Psoas muscle (tissue), 8 donors: ENCODE results near the gene IL19. TPM values are rescaled to one million over a fixed set of nuclear protein-coding genes. Genes with fewer than 3 reads are reported as not detected.

Experiments
- ATAC-seq, 4 donors: fragments of 200-7000 bp; cut with Tn5 transposase; one replicate each; pipeline ENCODE4 v1.9.1; 2020; ENCODE audit warnings: moderate library complexity in 3 of 4, mild to moderate bottlenecking in 2 of 4
- DNase-seq, 2 donors: peaks; one replicate each; pipeline ENCODE4 v3.0.0-alpha.2; 2020
- H3K27ac ChIP-seq: fragments of 200-600 bp; one replicate; pipeline ENCODE4 v1.8.0; 2022
- H3K27me3 ChIP-seq, 3 donors: fragments of 200-600 bp in 1 of 3; one replicate each; pipeline versions ENCODE4 v1.6.1 to v1.8.0; 2013 to 2022; ENCODE audit warnings: low read length in 2 of 3, mild to moderate bottlenecking in 2 of 3, moderate library complexity in 1 of 3; ENCODE audit not compliant: insufficient read depth in 3 of 3
- H3K36me3 ChIP-seq, 2 donors: fragments of 200-600 bp in 1 of 2; one replicate each; pipeline versions ENCODE4 v1.6.1 to v1.8.0; 2013 to 2022; ENCODE audit warnings: low read depth in 1 of 2, mild to moderate bottlenecking in 1 of 2, moderate library complexity in 1 of 2; ENCODE audit not compliant: insufficient read depth in 1 of 2
- H3K4me1 ChIP-seq: fragments of 200-600 bp; one replicate; pipeline ENCODE4 v1.8.0; 2022
- H3K4me3 ChIP-seq: fragments of 200-600 bp; one replicate; pipeline ENCODE4 v1.8.0; 2022; ENCODE audit warnings: mild to moderate bottlenecking
- H3K9me3 ChIP-seq: fragments of 200-600 bp; one replicate; pipeline ENCODE4 v1.8.0; 2022
- WGBS, 3 donors: extraction: QIAGEN DNeasy Blood & Tissue Kit; methylation state at CpG; one replicate each; pipeline versions ENCODE4 v1.1.6 to v1.1.7; 2013; 5-methylcytosine and 5-hydroxymethylcytosine counted together
- intact Hi-C, 2 donors: fragments of 100-400 bp; cut with DNase I; formaldehyde crosslinking; loops; one replicate each; pipeline versions ENCODE4 v1.11.0 to v1.14.2; 2022
- polyA plus RNA-seq, 3 donors: library from polyadenylated mRNA; stranded (reverse); fragments of 200-250 nt; gene quantifications; one replicate each; pipeline ENCODE4 v1.2.3, GENCODE V29; 2013
- total RNA-seq, 4 donors: library from RNA; stranded (reverse); fragmentation: NEBNext Ultra II Directional in 2 of 4; extraction: Animal tissue kit (Norgen Biotek cat#: 25700) in 2 of 4; gene quantifications; one replicate each; pipeline versions ENCODE4 v1.2.1 to v1.2.4, GENCODE V29; 2021 to 2023
- TF ChIP-seq, protein P1 (sequence below): fragments of 200-600 bp; IDR thresholded peaks from one replicate; pipeline ENCODE4 v1.8.0; 2022; ENCODE audit warnings: antibody characterized with exemption
- donor health status: healthy with polysubstance abuse.
- donor health status: DM: no; HTN: no; CAD: no; lungs with moderate emphysema.
- donor health status: Bipolar disorder and iron deficiency.
- donor health status: healthy.
- donor health status: DM: yes; HTN: yes; CAD: no.
- donor health status: DM: no; HTN: no; CAD: no.
- donor health status: DM: no; HTN: no; CAD: no.
- donor health status: DM: yes; HTN: yes; CAD: no.

The IL19 gene
- total and polyA plus RNA-seq, 7 donors, result not detected

DNA sequence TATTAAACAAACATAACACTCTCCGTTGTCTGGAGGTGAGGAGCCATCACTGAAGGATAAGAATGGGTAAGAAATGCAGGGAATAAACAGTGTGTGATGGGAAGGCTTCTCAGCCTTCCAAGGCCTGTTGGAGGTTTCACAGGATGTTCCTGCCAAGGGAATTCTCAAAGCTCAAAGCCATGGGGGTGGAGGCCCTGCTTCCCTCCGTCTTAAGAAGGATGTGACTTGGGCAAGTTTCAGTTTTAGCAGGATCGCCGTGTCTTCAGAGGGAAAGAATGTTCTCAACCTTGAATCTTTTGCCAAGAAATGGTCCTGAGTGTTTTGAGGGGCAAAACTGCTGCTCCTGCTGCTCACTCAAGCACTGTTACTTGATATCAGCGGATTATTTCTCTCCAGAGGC is 53.2 kb downstream of the IL19 start:
- WGBS, 3 donors, result 45 to 54% (median 47%) methylated on average over 5 of the region's 5 CpGs
- Histone ChIP-seq H3K27ac (no peak overlapping the region), H3K4me3 (no peak overlapping the region), H3K4me1 (no peaks in the 10 kb centered on the region), H3K36me3 (no peaks in the 10 kb centered on the region), H3K9me3 (no peaks in the 10 kb centered on the region), H3K27me3 (no peaks in the 10 kb centered on the region)
- ATAC-seq, result peak in 1 of 4 donors; percentile 28
- TF ChIP-seq, protein P1, sequence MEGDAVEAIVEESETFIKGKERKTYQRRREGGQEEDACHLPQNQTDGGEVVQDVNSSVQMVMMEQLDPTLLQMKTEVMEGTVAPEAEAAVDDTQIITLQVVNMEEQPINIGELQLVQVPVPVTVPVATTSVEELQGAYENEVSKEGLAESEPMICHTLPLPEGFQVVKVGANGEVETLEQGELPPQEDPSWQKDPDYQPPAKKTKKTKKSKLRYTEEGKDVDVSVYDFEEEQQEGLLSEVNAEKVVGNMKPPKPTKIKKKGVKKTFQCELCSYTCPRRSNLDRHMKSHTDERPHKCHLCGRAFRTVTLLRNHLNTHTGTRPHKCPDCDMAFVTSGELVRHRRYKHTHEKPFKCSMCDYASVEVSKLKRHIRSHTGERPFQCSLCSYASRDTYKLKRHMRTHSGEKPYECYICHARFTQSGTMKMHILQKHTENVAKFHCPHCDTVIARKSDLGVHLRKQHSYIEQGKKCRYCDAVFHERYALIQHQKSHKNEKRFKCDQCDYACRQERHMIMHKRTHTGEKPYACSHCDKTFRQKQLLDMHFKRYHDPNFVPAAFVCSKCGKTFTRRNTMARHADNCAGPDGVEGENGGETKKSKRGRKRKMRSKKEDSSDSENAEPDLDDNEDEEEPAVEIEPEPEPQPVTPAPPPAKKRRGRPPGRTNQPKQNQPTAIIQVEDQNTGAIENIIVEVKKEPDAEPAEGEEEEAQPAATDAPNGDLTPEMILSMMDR, result no peak
- intact Hi-C loops, result no loop called here
- peak in 1 of 2 donors; percentile 21 for DNase-seq

DNA sequence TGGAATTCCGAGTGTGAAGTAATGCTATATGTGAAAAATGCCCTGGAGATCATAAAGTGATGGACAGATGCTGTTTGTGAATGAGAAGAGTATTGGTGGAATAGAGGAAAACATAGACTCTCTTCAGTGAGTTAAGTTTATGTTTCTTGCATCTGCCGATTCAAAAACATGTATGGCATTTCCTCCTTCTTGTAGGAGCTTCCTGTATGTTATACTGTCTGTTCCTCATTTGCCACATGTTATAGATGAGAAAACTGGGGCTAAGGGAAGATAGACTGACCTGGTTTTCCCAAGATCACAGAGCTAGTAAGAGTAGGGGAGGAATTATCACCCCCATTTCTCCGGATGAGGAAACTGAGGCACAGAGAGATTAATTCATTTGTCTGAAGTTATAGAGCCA is 53.8 kb downstream of the IL19 start:
- H3K9me3 ChIP-seq, result no peaks in the 10 kb centered on the region
- H3K27me3 ChIP-seq, result no peaks in the 10 kb centered on the region
- H3K4me1 ChIP-seq, result no peaks in the 10 kb centered on the region
- no peak for ATAC-seq
- H3K4me3 ChIP-seq, result no peak overlapping the region
- no peak overlapping the region for H3K27ac ChIP-seq
- intact Hi-C loops, result no loop called here
- H3K36me3 ChIP-seq, result no peaks in the 10 kb centered on the region
- TF ChIP-seq, protein P1, result no peak
- WGBS, 3 donors, result 56 to 69% (median 62%) methylated on average over 3 of the region's 3 CpGs
- no peak for DNase-seq

DNA sequence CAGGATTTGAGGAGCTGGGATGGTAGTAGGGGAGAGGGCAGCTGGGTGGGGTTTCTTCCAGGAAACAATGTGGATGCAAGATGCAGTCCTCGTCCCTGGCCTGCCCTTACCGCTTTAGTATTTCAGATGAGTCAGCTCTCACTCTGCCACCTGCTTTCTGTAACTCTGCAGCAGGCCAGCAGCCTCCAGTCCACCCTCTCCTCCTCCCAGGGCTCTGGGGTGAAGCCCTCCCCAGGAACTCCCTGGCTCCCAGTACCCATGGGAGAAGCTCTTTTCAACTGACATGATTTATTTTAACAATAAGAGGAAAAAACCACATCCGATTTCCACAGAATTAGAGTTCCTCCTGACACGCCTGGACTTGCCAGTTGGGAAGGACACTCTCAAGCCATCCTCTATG is 55.8 kb downstream of the IL19 start:
- TF ChIP-seq, protein P1, result no peak
- Histone ChIP-seq H3K4me1 (no peaks in the 10 kb centered on the region), H3K36me3 (no peaks in the 10 kb centered on the region), H3K4me3 (no peak overlapping the region), H3K9me3 (no peaks in the 10 kb centered on the region), H3K27me3 (no peaks in the 10 kb centered on the region), H3K27ac (no peak overlapping the region)
- intact Hi-C loops, result no loop called here
- no peak for ATAC-seq
- WGBS, 3 donors, result 38 to 41% (median 40%) methylated on average over 4 of the region's 4 CpGs
- no peak for DNase-seq

DNA sequence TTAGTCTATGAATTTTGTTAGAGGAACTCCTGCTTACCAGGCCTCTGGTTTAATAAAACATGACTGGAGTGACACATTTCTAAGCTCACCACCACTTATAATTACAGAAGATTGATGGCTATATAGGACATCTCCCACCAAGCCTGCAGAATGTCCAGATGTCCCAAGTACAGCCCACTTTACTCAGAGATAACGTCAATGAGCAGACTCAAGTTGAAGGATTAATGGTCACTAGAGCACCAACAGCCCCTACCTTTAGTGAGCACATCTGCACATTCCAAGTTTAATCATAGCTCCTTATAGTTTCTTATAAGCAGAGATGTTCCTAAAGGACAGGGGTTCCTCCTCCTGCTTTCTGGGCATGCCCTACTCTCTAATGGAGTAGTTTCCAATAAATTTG is 57.5 kb downstream of the IL19 start:
- Histone ChIP-seq H3K4me1 (no peaks in the 10 kb centered on the region), H3K27me3 (no peaks in the 10 kb centered on the region), H3K9me3 (no peaks in the 10 kb centered on the region), H3K4me3 (no peak overlapping the region), H3K36me3 (no peaks in the 10 kb centered on the region), H3K27ac (no peak overlapping the region)
- ATAC-seq (no peak), DNase-seq (no peak)
- WGBS, 3 donors, result 81 to 85% (median 83%) methylated on average over 1 of the region's 1 CpG
- intact Hi-C loops, result no loop called here
- TF ChIP-seq, protein P1, result no peak

DNA sequence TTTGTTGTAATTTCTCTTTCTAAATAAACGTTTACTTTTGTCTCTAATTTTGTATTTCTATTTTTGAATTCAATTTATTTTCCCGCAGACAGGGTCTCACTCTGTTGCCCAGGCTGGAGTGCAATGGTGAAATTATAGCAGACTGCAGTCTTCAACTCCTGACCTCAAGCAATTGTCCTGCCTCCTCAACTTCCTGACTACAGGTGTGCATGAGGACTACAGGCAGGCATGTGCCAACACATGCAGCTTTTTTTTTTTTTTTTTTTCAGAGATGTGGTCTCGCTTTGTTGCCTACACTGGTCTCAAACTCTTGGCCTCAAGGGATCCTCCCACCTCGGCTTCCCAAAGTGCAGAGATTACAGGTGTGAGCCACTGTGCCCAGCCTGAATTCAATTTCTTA is 58.2 kb downstream of the IL19 start:
- Histone ChIP-seq H3K4me1 (no peaks in the 10 kb centered on the region), H3K36me3 (no peaks in the 10 kb centered on the region), H3K9me3 (no peaks in the 10 kb centered on the region), H3K4me3 (no peak overlapping the region), H3K27me3 (no peaks in the 10 kb centered on the region), H3K27ac (no peak overlapping the region)
- WGBS, 3 donors, result 79 to 85% (median 85%) methylated on average over 4 of the region's 4 CpGs
- intact Hi-C loops, result no loop called here
- ATAC-seq (no peak), DNase-seq (no peak)
- TF ChIP-seq, protein P1, result no peak
